GM12878 (cell line): Measurements from ENCODE around the gene SMC1B.

ENCODE experiments used
- ATF3 ChIP-seq: IDR thresholded peaks from 2 replicates; pipeline ENCODE4 v1.6.1; 2011; ENCODE audit warnings: low read depth, mild to moderate bottlenecking, low read length, moderate library complexity, borderline replicate concordance; ENCODE audit errors: extremely low read depth
- CBX5 ChIP-seq: sonication (generic); IDR thresholded peaks from 2 replicates; pipeline ENCODE4 v1.6.1; 2016; ENCODE audit warnings: low read depth, moderate library complexity, mild to moderate bottlenecking, inconsistent platforms
- CHD4 ChIP-seq: fragments of 200-600 bp; sonication (generic); IDR thresholded peaks from 2 replicates; pipeline ENCODE4 v1.6.1; 2016; ENCODE audit warnings: mild to moderate bottlenecking
- CTCF ChIP-seq, 3 experiments: IDR thresholded peaks in 2 of 3; conservative IDR thresholded peaks in 1 of 3; 2 replicates each; pipeline ENCODE4 v1.5.1; 2011; ENCODE audit warnings: low read depth in 3 of 3, low read length in 3 of 3, mild to moderate bottlenecking in 3 of 3, control low read depth in 2 of 3, moderate library complexity in 2 of 3, inconsistent platforms in 1 of 3, mixed read lengths in 1 of 3; ENCODE audit not compliant: control insufficient read depth in 2 of 3, insufficient read depth in 1 of 3; ENCODE audit errors: extremely low read depth in 1 of 3
- DPF2 ChIP-seq: fragments of 450-650 bp; IDR thresholded peaks from 2 replicates; pipeline ENCODE4 v1.6.1; 2017; ENCODE audit warnings: mild to moderate bottlenecking
- NFIC ChIP-seq: IDR thresholded peaks from 2 replicates; pipeline ENCODE4 v1.6.1; 2012; ENCODE audit warnings: low read depth, mild to moderate bottlenecking, inconsistent platforms, low read length, moderate library complexity
- SP1 ChIP-seq: IDR thresholded peaks from one replicate; pipeline ENCODE4 v1.6.1; 2011; ENCODE audit warnings: low read depth, low read length
- STAT1 ChIP-seq: fragments of 450-650 bp; conservative IDR thresholded peaks from 2 replicates; pipeline ENCODE4 v1.6.1; 2014; ENCODE audit warnings: antibody characterized with exemption, mild to moderate bottlenecking

DNA sequence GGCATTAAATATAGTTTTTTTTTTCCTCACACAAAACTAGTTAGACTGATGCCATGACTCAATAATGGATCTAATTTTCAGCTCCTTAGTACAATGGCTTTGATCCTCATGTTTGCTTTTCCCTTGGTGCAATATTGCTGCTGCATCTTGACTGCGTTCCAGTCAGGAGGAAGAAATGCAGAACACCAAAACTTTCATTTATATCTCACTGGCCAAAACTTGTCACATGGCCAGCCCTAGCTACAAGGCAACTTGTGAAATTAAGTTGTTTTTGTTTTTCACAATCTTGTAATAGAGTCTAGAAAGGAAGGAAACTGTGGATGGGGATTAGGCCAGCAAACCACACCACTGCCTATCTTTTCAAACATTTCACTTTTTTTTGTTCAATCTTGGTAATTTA lies 36.7 kb downstream of the SMC1B start:
- TF ChIP-seq STAT1 (no peak), SP1 (no peak), ATF3 (no peak), DPF2 (no peak), CTCF (IDR thresholded peaks at IDR 0.05 in 2 of 3, conservative IDR thresholded peaks at IDR 0.05 in 1 of 3; ENCODE audit: control insufficient read depth in 2 of 3, extremely low read depth in 1 of 3, insufficient read depth in 1 of 3, low read depth in 3 of 3, low read length in 3 of 3) (no peak), NFIC (no peak), CBX5 (no peak), CHD4 (no peak)
